Endodermal cell (in vitro differentiated cells): ENCODE data around the gene CADM1. TPM values are rescaled to one million over a fixed set of nuclear protein-coding genes. Genes with fewer than 3 reads are reported as not detected.

ENCODE experiments used
- DNase-seq: peaks from one replicate; pipeline ENCODE4 v3.0.0-alpha.2; 2017
- H3K27ac ChIP-seq: 2 replicates; pipeline ENCODE4 v1.5.1; 2013; ENCODE audit warnings: mild to moderate bottlenecking, low read depth, low read length, moderate library complexity
- H3K27me3 ChIP-seq: 2 replicates; pipeline ENCODE4 v1.6.1; 2013; ENCODE audit warnings: mild to moderate bottlenecking, low read length, moderate library complexity; ENCODE audit not compliant: insufficient read depth, control insufficient read depth, poor library complexity, severe bottlenecking
- H3K36me3 ChIP-seq: 2 replicates; pipeline ENCODE4 v1.7.0; 2013; ENCODE audit warnings: mild to moderate bottlenecking, low read length, moderate library complexity; ENCODE audit not compliant: control insufficient read depth, insufficient read depth
- H3K4me1 ChIP-seq: one replicate; pipeline ENCODE4 v1.7.0; 2013; ENCODE audit warnings: low read length; ENCODE audit not compliant: control insufficient read depth, insufficient read depth
- H3K4me3 ChIP-seq: 2 replicates; pipeline ENCODE4 v1.5.1; 2013; ENCODE audit warnings: mild to moderate bottlenecking, low read length, moderate library complexity
- H3K9ac ChIP-seq: 2 replicates; pipeline ENCODE4 v1.6.1; 2013; ENCODE audit warnings: mild to moderate bottlenecking, low read length, moderate library complexity; ENCODE audit not compliant: poor library complexity, severe bottlenecking; ENCODE audit errors: extremely low read depth
- H3K9me3 ChIP-seq: 2 replicates; pipeline ENCODE4 v1.6.1; 2013; ENCODE audit warnings: mild to moderate bottlenecking, low read length, moderate library complexity; ENCODE audit not compliant: control insufficient read depth
- H3K27ac Mint-ChIP-seq: 2 replicates; pipeline ENCODE4 v1.8.0; 2020; ENCODE audit warnings: mixed read lengths
- H3K27me3 Mint-ChIP-seq: 2 replicates; pipeline ENCODE4 v1.8.0; 2021; ENCODE audit warnings: mild to moderate bottlenecking, mixed read lengths; ENCODE audit not compliant: insufficient read depth
- H3K36me3 Mint-ChIP-seq: 2 replicates; pipeline ENCODE4 v1.8.0; 2020; ENCODE audit warnings: low read depth, mixed read lengths
- H3K4me1 Mint-ChIP-seq: 2 replicates; pipeline ENCODE4 v1.8.0; 2020; ENCODE audit warnings: mixed read lengths
- H3K4me3 Mint-ChIP-seq: 2 replicates; pipeline ENCODE4 v1.8.0; 2020; ENCODE audit warnings: mild to moderate bottlenecking, moderate library complexity, mixed read lengths
- H3K9me3 Mint-ChIP-seq: 2 replicates; pipeline ENCODE4 v1.8.0; 2020; ENCODE audit warnings: mild to moderate bottlenecking, mixed read lengths
- WGBS, 2 experiments: methylation state at CpG; one replicate each; pipeline versions ENCODE4 v1.1.5 to v1.1.7; 2013; ENCODE audit warnings: missing lambda C conversion rate in 2 of 2, mixed read lengths in 1 of 2; ENCODE audit not compliant: insufficient coverage in 1 of 2, insufficient read length in 1 of 2; 5-methylcytosine and 5-hydroxymethylcytosine counted together
- total RNA-seq, 2 donors: library from RNA; stranded (reverse); fragmentation: NEBNext Ultra II Directional in 1 of 2; extraction: Animal tissue kit (Norgen Biotek cat#: 25700) in 1 of 2; gene quantifications; 2 replicates in 1 of 2; 3 replicates in 1 of 2; pipeline ENCODE4 v1.2.1, GENCODE V29; 2021
- TF ChIP-seq, protein P1 (sequence below): fragments of 200-600 bp; sonication (generic); conservative IDR thresholded peaks from 2 replicates; pipeline ENCODE4 v1.5.0; 2021; ENCODE audit warnings: antibody characterized with exemption, mild to moderate bottlenecking

The CADM1 gene
- total RNA-seq, 2 donors from 2014 or later: 76.3 to 88.2 TPM

DNA sequence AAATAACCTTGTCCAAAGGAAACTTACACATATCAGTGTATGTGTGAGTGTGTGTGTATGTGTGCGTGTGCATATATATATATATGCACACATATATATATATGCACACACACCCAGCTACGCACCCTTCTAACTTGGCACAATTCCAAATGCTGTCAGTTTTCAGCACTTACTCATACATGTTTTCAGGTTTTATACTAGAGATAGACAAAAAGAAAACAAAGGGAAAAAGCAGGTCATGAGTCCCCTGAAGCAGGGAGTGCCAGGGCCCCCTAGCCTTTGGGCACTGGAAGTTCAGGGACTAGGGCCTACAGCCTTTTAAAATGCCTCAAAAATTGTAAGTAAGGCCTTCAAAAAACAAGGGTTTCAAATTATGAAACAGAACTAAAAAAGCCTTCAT lies 265.4 kb downstream of the CADM1 start:
- 100% methylated on average over 1 of the region's 2 CpGs; no CpG with 5 or more reads in 1 of the 2 experiments for WGBS, 2 experiments
- H3K9ac ChIP-seq: no peak overlapping the region
- DNase-seq: no peak
- TF ChIP-seq, protein P1, sequence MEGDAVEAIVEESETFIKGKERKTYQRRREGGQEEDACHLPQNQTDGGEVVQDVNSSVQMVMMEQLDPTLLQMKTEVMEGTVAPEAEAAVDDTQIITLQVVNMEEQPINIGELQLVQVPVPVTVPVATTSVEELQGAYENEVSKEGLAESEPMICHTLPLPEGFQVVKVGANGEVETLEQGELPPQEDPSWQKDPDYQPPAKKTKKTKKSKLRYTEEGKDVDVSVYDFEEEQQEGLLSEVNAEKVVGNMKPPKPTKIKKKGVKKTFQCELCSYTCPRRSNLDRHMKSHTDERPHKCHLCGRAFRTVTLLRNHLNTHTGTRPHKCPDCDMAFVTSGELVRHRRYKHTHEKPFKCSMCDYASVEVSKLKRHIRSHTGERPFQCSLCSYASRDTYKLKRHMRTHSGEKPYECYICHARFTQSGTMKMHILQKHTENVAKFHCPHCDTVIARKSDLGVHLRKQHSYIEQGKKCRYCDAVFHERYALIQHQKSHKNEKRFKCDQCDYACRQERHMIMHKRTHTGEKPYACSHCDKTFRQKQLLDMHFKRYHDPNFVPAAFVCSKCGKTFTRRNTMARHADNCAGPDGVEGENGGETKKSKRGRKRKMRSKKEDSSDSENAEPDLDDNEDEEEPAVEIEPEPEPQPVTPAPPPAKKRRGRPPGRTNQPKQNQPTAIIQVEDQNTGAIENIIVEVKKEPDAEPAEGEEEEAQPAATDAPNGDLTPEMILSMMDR: peak; percentile 73
- H3K4me1 Mint-ChIP-seq: peaks cover 9% of the 10 kb centered on the region
- H3K4me1 ChIP-seq: no peaks in the 10 kb centered on the region
- H3K36me3 Mint-ChIP-seq: peaks cover 9% of the 10 kb centered on the region
- no peaks in the 10 kb centered on the region for H3K27me3 ChIP-seq
- no peak overlapping the region for H3K4me3 ChIP-seq
- H3K9me3 ChIP-seq: no peaks in the 10 kb centered on the region
- no peaks in the 10 kb centered on the region for H3K27me3 Mint-ChIP-seq
- no peaks in the 10 kb centered on the region for H3K9me3 Mint-ChIP-seq
- H3K36me3 ChIP-seq: peaks cover 32% of the 10 kb centered on the region
- H3K27ac Mint-ChIP-seq: no peak overlapping the region
- H3K27ac ChIP-seq: no peak overlapping the region
- no peak overlapping the region for H3K4me3 Mint-ChIP-seq

GRCh38 chr11:115238086-115238485 lies 266.1 kb downstream of the CADM1 start:
- H3K9me3 Mint-ChIP-seq: no peaks in the 10 kb centered on the region
- H3K27ac ChIP-seq: no peak overlapping the region

GRCh38 chr11:115237578-115237977 lies 266.6 kb downstream of the CADM1 start:
- Histone ChIP-seq H3K9ac (no peak overlapping the region), H3K27ac (no peak overlapping the region), H3K4me1 (no peaks in the 10 kb centered on the region), H3K4me3 (no peak overlapping the region), H3K27me3 (no peaks in the 10 kb centered on the region), H3K9me3 (no peaks in the 10 kb centered on the region), H3K36me3 (peaks cover 39% of the 10 kb centered on the region)
- no peak overlapping the region for H3K27ac Mint-ChIP-seq
- whole genome bisulfite sequencing, 2 experiments: 90 to 96% methylated on average over 2 to 3 of the region's 3 CpGs
- H3K4me3 Mint-ChIP-seq: no peak overlapping the region
- no peaks in the 10 kb centered on the region for H3K27me3 Mint-ChIP-seq
- peaks cover 9% of the 10 kb centered on the region for H3K4me1 Mint-ChIP-seq
- TF ChIP-seq, protein P1: no peak
- peaks cover 9% of the 10 kb centered on the region for H3K36me3 Mint-ChIP-seq
- H3K9me3 Mint-ChIP-seq: no peaks in the 10 kb centered on the region
- DNase-seq: no peak

More at GRCh38 chr11:115238086-115238485, 266.1 kb downstream of the CADM1 start:
- DNase-seq: no peak
- no peak overlapping the region for H3K4me3 Mint-ChIP-seq
- no peak overlapping the region for H3K27ac Mint-ChIP-seq
- no peaks in the 10 kb centered on the region for H3K27me3 ChIP-seq
- no peak overlapping the region for H3K4me3 ChIP-seq
- peaks cover 35% of the 10 kb centered on the region for H3K36me3 ChIP-seq
- H3K9me3 ChIP-seq: no peaks in the 10 kb centered on the region
- H3K27me3 Mint-ChIP-seq: no peaks in the 10 kb centered on the region
- TF ChIP-seq, protein P1: no peak
- no peak overlapping the region for H3K9ac ChIP-seq
- peaks cover 9% of the 10 kb centered on the region for H3K4me1 Mint-ChIP-seq
- H3K36me3 Mint-ChIP-seq: peaks cover 9% of the 10 kb centered on the region
- H3K4me1 ChIP-seq: no peaks in the 10 kb centered on the region
- WGBS, 2 experiments: 92 to 93% methylated on average over 3 to 4 of the region's 4 CpGs
